ENCODE data around the gene GLT8D1. TPM values are rescaled to one million over a fixed set of nuclear protein-coding genes. Genes with fewer than 3 reads are reported as not detected.

GLT8D1 gene
- total and polyA plus RNA-seq, 4 donors: 33.3 to 77.9 (median 56.7) TPM

DNA sequence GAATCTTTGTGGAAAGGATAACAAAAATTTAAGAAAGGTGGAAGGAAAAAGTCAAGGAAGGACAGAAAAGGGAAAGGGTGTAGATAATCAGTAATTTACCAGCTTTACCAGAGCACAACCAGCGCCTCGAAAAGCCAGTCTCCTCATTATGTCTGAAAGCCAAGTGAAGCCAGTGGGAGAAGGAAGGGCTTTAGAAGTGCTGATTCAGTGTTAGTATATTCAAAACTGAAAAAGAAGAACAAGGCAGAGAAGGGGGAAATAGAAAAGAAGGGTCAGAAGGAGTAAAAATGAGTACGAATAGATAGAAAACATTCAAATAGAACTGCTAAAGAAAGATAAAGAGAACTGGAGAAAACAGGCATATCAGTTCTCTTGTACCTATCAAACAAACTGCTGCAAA, 24.0 kb downstream of the GLT8D1 start:
- Histone ChIP-seq H3K9me3 (ENCODE audit: control insufficient read depth in 4 of 4, low read length in 3 of 4) (no peaks in the 10 kb centered on the region), H3K4me1 (ENCODE audit: control insufficient read depth in 4 of 4, insufficient read depth in 4 of 4, low read length in 3 of 4) (peaks cover 12 to 60% (median 50%) of the 10 kb centered on the region in 4 donors), H3K27me3 (ENCODE audit: control insufficient read depth in 4 of 4, insufficient read depth in 4 of 4, low read length in 3 of 4) (no peaks in the 10 kb centered on the region), H3K4me3 (ENCODE audit: low read depth in 1 of 3, low read length in 3 of 3) (peak overlapping the region in 2 of 3 donors; percentile 12 to 19), H3K27ac (ENCODE audit: low read depth in 1 of 2, low read length in 2 of 2) (peak overlapping the region; percentile 84 to 93), H3K36me3 (ENCODE audit: control insufficient read depth in 4 of 4, insufficient read depth in 3 of 4, low read depth in 1 of 4, low read length in 3 of 4) (peaks cover 2 to 17% (median 7%) of the 10 kb centered on the region in 4 donors), H3K9ac (ENCODE audit: low read depth in 1 of 2, low read length in 2 of 2) (peak overlapping the region; percentile 33 to 88)
- no peak for DNase-seq (ENCODE audit: low spot score)
- 49% methylated on average over 3 of the region's 3 CpGs for WGBS
- TF ChIP-seq TAF1 (conservative IDR thresholded peaks at IDR 0.05) (no peak), SP1 (IDR thresholded peaks at IDR 0.05) (no peak), FOXA2 (IDR thresholded peaks at IDR 0.05) (no peak), JUND (IDR thresholded peaks at IDR 0.05) (no peak), HNF4G (IDR thresholded peaks at IDR 0.05) (no peak), EGR1 (IDR thresholded peaks at IDR 0.05; ENCODE audit: low read depth in 2 of 2) (no peak), ATF3 (IDR thresholded peaks at IDR 0.05) (no peak), YY1 (IDR thresholded peaks at IDR 0.05) (no peak), RXRA (IDR thresholded peaks at IDR 0.05) (no peak), NR2F2 (IDR thresholded peaks at IDR 0.05) (no peak), RAD21 (IDR thresholded peaks at IDR 0.05) (no peak), FOXA1 (IDR thresholded peaks at IDR 0.05) (no peak), GABPA (IDR thresholded peaks at IDR 0.05 in 1 of 2, conservative IDR thresholded peaks at IDR 0.05 in 1 of 2) (no peak)
- TF ChIP-seq, protein P1, sequence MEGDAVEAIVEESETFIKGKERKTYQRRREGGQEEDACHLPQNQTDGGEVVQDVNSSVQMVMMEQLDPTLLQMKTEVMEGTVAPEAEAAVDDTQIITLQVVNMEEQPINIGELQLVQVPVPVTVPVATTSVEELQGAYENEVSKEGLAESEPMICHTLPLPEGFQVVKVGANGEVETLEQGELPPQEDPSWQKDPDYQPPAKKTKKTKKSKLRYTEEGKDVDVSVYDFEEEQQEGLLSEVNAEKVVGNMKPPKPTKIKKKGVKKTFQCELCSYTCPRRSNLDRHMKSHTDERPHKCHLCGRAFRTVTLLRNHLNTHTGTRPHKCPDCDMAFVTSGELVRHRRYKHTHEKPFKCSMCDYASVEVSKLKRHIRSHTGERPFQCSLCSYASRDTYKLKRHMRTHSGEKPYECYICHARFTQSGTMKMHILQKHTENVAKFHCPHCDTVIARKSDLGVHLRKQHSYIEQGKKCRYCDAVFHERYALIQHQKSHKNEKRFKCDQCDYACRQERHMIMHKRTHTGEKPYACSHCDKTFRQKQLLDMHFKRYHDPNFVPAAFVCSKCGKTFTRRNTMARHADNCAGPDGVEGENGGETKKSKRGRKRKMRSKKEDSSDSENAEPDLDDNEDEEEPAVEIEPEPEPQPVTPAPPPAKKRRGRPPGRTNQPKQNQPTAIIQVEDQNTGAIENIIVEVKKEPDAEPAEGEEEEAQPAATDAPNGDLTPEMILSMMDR (IDR thresholded peaks at IDR 0.05; ENCODE audit: low read depth, low read length, missing input control): no peak
- TF ChIP-seq, protein P2, sequence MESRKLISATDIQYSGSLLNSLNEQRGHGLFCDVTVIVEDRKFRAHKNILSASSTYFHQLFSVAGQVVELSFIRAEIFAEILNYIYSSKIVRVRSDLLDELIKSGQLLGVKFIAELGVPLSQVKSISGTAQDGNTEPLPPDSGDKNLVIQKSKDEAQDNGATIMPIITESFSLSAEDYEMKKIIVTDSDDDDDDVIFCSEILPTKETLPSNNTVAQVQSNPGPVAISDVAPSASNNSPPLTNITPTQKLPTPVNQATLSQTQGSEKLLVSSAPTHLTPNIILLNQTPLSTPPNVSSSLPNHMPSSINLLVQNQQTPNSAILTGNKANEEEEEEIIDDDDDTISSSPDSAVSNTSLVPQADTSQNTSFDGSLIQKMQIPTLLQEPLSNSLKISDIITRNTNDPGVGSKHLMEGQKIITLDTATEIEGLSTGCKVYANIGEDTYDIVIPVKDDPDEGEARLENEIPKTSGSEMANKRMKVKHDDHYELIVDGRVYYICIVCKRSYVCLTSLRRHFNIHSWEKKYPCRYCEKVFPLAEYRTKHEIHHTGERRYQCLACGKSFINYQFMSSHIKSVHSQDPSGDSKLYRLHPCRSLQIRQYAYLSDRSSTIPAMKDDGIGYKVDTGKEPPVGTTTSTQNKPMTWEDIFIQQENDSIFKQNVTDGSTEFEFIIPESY (IDR thresholded peaks at IDR 0.05): no peak

- 64% methylated on average over 1 of the region's 1 CpG for WGBS
- no peaks in the 10 kb centered on the region for H3K27me3 ChIP-seq (ENCODE audit: control insufficient read depth in 4 of 4, insufficient read depth in 4 of 4, low read length in 3 of 4)
- DNase-seq (ENCODE audit: low spot score): no peak
- no peak overlapping the region for H3K4me3 ChIP-seq (ENCODE audit: low read depth in 1 of 3, low read length in 3 of 3)
- no peak for TF ChIP-seq RAD21 (IDR thresholded peaks at IDR 0.05)
- no peak for TF ChIP-seq EGR1 (IDR thresholded peaks at IDR 0.05; ENCODE audit: low read depth in 2 of 2)
- no peak for TF ChIP-seq RXRA (IDR thresholded peaks at IDR 0.05)
- TF ChIP-seq FOXA1 (IDR thresholded peaks at IDR 0.05): no peak
- no peak for TF ChIP-seq HNF4A (conservative IDR thresholded peaks at IDR 0.05)
- no peak for TF ChIP-seq NR2F2 (IDR thresholded peaks at IDR 0.05)
- peaks cover 2 to 25% (median 15%) of the 10 kb centered on the region in 4 donors for H3K36me3 ChIP-seq (ENCODE audit: control insufficient read depth in 4 of 4, insufficient read depth in 3 of 4, low read depth in 1 of 4, low read length in 3 of 4)
- no peaks in the 10 kb centered on the region for H3K9me3 ChIP-seq (ENCODE audit: control insufficient read depth in 4 of 4, low read length in 3 of 4)
- H3K4me1 ChIP-seq (ENCODE audit: control insufficient read depth in 4 of 4, insufficient read depth in 4 of 4, low read length in 3 of 4): peaks cover 12 to 56% (median 49%) of the 10 kb centered on the region in 4 donors
- H3K27ac ChIP-seq (ENCODE audit: low read depth in 1 of 2, low read length in 2 of 2): peak overlapping the region in 1 of 2 donors; percentile 6
- H3K9ac ChIP-seq (ENCODE audit: low read depth in 1 of 2, low read length in 2 of 2): no peak overlapping the region
Observed at GRCh38 chr3:52679811-52680210, 25.8 kb downstream of the GLT8D1 start.

DNA sequence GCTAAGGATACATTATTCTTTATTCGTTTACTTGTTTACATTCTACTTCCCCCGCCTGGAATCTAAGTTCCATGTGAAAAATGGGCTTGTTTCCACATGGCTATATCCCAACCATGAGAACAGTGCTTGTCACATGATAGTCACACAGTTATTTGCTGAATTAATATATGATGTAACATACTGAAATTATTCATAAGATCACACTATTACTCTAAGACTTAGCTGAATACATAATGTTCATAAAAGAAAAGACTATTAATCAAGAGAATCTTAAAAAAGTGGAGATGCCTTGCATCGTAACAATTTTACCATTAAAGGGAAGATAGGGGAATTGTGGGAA, 26.4 kb downstream of the GLT8D1 start:
- H3K4me1 ChIP-seq (ENCODE audit: control insufficient read depth in 4 of 4, insufficient read depth in 4 of 4, low read length in 3 of 4): peaks cover 12 to 50% (median 43%) of the 10 kb centered on the region in 4 donors
- peak overlapping the region; percentile 6 to 52 for H3K27ac ChIP-seq (ENCODE audit: low read depth in 1 of 2, low read length in 2 of 2)
- 76% methylated on average over 3 of the region's 3 CpGs for WGBS
- no peaks in the 10 kb centered on the region for H3K9me3 ChIP-seq (ENCODE audit: control insufficient read depth in 4 of 4, low read length in 3 of 4)
- peaks cover 2 to 25% (median 16%) of the 10 kb centered on the region in 4 donors for H3K36me3 ChIP-seq (ENCODE audit: control insufficient read depth in 4 of 4, insufficient read depth in 3 of 4, low read depth in 1 of 4, low read length in 3 of 4)
- H3K27me3 ChIP-seq (ENCODE audit: control insufficient read depth in 4 of 4, insufficient read depth in 4 of 4, low read length in 3 of 4): no peaks in the 10 kb centered on the region
- H3K9ac ChIP-seq (ENCODE audit: low read depth in 1 of 2, low read length in 2 of 2): no peak overlapping the region
- DNase-seq (ENCODE audit: low spot score): no peak
- H3K4me3 ChIP-seq (ENCODE audit: low read depth in 1 of 3, low read length in 3 of 3): no peak overlapping the region
- TF ChIP-seq REST (IDR thresholded peaks at IDR 0.05) (no peak), HNF4G (IDR thresholded peaks at IDR 0.05) (no peak), HNF4A (conservative IDR thresholded peaks at IDR 0.05) (no peak), RXRA (IDR thresholded peaks at IDR 0.05) (no peak), GABPA (IDR thresholded peaks at IDR 0.05 in 1 of 2, conservative IDR thresholded peaks at IDR 0.05 in 1 of 2) (no peak)
- TF ChIP-seq, protein P1 (IDR thresholded peaks at IDR 0.05; ENCODE audit: low read depth, low read length, missing input control): no peak

Data from liver (tissue), 9 donors.